Activated CD4-positive, alpha-beta T cell treated with anti-CD3 and anti-CD28 coated beads for 4 hours (primary cell): ENCODE data around the gene BTN1A1.
"Not testable (repeated sequence)": the region's sequence is repeated elsewhere in the genome, so short reads cannot be mapped to it uniquely, and the experiment has no call there.

Experiments used
- DNase-seq, 2 donors: peaks; one replicate each; pipeline ENCODE4 v3.0.0-alpha.2; 2020

The BTN1A1 gene, protein sequence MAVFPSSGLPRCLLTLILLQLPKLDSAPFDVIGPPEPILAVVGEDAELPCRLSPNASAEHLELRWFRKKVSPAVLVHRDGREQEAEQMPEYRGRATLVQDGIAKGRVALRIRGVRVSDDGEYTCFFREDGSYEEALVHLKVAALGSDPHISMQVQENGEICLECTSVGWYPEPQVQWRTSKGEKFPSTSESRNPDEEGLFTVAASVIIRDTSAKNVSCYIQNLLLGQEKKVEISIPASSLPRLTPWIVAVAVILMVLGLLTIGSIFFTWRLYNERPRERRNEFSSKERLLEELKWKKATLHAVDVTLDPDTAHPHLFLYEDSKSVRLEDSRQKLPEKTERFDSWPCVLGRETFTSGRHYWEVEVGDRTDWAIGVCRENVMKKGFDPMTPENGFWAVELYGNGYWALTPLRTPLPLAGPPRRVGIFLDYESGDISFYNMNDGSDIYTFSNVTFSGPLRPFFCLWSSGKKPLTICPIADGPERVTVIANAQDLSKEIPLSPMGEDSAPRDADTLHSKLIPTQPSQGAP

DNA sequence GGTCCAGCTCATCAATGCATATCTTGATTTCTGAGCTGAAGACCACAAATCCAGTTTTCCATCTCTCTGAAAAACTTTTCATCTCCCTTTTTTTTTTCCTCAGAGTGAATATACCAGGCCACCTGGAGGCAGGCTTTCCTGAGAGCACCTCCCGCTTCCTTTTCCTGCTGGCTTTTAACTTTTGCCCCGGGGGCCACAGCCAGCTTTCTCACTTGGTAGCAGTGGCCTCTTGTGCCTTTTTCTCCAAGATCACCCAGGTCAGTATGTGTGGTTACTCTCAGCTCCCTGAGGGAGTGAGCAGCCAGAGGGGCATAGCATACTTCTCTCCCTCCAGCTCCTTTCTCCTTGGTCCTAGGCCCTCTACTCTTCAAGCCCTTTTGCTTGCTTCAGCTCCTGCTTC, at the start of gene BTN1A1:
Gene BTN1A1 (plus strand): TSS at position 202 of the 400 bp plus-strand sequence. CDS start 984 bp downstream, outside the sequence.
- no peak for DNase-seq

DNA sequence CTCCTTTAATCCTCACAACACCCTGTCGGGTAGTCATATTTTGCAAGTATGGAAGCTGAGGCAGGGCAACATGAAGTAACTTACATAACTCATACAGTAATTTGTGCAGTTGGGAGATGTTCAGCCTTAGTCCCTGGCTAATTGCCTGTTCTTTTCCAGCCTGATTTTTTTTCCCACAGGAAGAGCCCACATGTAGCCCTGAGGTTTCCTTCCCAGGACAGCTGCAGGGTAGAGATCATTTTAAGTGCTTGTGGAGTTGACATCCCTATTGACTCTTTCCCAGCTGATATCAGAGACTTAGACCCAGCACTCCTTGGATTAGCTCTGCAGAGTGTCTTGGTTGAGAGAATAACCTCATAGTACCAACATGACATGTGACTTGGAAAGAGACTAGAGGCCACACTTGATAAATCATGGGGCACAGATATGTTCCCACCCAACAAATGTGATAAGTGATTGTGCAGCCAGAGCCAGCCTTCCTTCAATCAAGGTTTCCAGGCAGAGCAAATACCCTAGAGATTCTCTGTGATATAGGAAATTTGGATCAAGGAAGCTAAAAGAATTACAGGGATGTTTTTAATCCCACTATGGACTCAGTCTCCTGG, 47.4 kb upstream of the BTN1A1 start:
- DNase-seq, result no peak

DNA sequence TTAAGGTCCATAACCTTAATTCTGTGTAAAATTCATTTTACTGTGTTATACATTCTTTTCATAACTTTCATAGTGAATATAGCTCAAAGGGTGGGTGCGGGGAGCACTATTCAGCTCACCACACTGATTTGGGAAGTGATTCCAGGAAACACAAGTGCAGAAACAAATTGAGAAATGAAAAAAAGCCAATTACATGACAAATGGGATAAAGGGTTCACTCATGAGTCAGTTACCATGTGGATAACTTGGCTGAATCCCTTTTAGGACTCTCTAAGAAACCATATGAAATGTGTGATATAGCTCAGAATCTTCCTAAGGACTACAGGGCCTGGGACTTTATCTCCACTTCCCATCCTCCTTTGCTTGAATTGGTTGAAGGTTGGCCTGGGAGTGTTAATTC, 45.5 kb upstream of the BTN1A1 start:
- no peak for DNase-seq

DNA sequence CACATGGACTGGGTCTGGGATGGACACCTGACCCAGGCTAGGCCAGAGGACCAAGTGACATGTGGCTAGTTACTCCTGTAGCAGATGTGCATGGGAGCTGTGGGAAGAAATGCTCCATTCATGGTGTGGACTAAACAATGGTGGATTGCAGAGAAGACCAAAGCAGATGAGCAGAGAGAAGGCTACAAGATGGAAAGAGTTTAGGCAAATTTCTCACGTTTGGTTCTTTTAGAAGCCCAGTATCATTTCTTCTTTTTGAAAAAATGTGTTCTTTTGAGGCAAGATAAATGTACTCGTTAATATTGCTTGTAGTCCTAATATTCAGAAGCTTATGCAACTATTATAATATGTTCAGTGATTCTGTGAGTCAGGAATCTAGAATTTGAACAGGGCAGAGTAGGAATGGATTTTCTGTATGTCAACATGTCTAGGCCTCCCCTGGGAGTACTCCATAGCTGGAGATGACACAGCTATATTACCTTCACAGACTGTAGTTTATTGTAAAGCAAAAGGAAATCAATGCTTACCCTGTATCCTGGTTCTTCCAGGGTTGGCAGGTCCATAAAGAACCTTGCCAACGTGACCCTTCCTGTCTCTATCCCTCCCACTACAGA, 44.6 kb upstream of the BTN1A1 start:
- no peak for DNase-seq

DNA sequence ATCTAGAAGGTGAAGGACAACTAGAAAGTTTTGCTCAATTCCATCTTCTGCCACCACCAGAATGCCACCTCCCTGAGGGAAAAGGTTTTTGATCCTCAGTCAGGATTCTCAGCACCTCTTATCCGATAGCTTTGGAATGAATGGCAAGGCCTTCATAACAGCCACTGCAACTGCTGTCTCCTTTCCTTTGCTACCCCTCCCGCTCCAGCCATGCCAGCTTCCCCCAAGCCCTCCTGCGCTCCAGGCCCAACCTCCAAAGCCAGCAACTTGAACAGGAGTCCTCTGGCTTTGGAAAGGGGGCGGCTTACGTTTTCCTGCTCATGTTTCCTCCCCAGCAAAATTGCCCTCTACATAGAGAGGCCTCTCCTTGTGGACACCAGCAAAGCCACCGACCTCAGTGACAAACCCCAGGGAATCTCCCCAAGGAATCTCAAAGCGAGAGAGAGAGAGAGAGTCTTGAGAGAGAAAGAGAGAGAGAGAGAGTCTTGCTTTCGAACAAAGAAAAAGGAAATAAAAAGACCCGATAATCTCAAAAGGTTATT, 42.8 kb upstream of the BTN1A1 start:
- DNase-seq, result no peak

DNA sequence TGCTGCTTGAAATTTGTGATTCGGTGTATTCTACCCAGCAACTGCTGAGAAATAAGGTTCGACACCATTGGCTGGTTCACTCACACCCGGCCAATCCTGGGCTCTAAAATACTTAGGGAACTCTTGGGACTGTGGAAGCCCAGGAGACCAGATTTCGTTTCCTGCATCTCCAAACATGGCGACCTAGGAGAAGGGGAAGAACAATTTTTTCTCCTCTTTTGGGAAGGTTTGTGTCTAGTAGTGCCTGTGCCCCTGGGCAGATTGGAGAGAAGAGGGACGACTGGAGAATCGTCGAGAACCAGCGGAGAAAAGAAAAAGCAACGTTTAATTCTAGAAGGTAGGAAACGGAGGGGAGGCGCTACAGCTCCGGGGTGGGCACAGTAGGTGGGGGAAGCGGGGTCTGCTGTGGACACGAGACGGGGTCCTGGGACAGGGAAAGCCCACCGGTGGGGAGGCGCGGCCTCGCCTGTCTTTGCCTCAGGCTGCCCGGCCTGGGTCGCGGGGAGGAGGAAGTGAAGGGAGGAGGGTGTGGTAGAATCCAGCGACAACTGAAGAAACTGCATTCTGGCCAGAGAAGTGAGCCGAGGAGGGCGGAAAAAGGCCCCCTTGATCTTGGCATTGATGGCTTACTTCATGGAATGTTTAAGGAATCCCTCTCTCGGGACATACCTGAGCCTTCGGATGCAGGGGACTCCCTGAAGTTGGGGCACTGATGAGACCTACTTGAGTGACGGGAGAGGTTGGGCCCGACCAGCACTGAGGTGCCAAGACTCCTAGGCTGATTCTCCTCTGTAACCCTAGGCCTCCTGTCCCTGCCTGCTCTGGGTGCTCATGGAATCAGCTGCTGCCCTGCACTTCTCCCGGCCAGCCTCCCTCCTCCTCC, 42.1 kb upstream of the BTN1A1 start, which contains the start of gene BTN2A1:
Gene BTN2A1 (plus strand): TSS at position 150 of the 883 bp plus-strand sequence. CDS start 682 bp downstream, at position 832.
- DNase-seq, result peak; percentile 62 to 64

DNA sequence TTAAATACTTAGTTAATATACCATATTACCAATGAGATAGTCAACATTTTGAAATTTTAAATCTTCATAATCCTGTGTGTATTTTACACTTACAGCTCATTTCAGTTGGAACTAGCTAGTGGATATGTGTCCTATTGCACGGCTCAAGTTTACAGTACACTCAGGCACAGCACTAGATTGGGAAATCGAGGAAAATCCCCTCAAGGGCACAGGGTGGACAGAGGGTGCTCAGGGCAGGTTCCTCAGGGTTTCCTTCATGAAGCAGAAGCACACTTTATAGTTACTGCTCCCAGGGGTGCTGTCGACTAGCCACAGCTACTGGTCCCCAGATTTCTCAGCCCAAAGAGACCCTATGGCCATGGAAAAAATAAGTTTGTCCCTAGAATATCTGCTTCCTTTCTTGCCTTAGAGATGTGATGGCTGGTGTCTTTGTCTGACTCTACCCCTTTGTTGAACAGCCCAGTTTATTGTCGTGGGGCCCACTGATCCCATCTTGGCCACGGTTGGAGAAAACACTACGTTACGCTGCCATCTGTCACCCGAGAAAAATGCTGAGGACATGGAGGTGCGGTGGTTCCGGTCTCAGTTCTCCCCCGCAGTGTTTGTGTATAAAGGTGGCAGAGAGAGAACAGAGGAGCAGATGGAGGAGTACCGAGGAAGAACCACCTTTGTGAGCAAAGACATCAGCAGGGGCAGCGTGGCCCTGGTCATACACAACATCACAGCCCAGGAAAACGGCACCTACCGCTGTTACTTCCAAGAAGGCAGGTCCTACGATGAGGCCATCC, 40.9 kb upstream of the BTN1A1 start:
- no peak for DNase-seq

DNA sequence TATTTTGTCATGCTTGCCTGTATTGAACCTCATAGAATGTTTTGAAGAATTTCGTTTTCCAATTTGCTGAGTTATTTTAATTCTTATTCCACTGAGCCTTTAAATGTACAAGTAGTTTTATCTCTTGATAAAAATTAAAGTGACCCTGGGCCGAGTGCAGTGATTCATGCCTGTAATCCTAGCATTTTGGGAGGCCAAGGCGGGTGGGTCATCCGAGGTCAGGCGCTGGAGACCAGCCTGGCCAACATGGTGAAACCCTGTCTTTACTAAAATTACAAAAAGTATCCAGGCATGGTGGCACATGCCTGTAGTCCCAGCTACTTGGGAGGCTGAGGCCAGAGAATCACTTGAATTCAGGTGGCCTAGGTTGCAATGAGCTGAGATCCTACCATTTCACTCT, 38.8 kb upstream of the BTN1A1 start:
- not testable (repeated sequence) for DNase-seq

DNA sequence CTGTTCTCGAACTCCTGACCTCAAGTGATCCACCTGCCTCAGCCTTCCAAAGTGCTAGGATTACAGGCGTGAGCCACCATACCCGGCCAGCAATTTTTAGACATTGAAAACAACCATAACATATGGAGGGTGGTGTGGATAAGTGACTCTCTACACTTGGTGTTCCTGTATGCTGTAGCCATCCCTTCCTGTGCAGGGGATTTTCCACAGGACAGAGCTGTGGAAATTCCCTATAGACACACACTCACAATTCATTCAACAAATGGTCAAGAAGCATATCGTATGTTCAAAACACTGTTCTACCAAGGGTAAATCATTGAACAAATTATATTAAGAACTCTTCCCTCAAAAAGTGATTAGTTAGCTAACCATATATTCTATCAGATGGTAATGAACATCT, 36.1 kb upstream of the BTN1A1 start:
- no peak for DNase-seq

DNA sequence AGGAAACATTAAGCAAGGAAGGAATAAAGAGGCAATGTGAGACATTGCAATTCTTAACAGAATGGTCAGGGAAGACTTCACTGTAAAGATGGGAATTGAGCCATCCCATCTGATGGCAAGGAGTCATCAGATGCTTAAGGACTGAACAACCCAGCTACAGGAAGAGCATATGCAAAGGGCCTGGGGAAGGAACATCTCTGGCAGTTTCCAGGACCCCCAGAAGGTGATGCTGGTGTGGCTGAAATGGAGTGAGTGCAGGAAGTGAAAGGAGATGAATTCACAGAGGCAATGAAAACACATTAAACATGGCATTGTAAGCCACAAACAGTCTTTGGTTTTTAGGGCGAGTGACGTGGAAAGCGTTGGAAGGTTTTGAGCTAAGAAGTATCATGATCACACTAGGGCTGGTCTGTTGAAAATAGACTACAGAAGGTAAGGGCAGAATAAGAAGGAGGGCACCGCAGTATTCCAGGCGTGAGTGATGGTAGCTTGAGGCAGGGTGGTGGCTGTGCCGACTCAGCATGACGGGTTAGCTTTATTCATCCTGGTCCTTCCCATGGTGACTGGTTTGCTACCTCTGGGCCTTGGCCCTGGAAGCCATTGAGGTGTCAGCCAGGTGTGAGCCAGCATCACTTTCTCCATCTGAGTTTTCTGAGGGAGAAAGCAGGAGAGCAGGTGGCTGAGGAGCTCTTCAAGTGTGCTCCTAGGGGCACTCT, 35.5 kb upstream of the BTN1A1 start:
- DNase-seq, result no peak

DNA sequence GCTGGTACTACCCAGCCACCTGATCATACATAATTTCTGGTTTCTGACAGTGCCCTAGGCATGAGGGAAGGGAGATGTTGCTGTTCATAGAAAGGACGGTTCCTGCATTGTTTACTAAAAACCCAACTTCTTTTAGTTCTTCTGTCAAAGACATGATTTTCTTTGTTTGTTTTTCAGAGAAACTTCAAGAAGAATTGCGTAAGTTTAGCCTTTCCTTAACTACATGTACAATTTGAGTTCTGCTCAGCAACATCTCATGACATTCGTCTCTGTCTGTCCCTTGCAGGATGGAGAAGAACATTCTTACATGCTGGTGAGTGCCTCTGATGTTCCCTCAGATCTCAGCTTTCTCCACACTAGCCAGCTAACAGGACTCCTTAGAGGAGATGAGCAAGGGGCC, 34.3 kb upstream of the BTN1A1 start:
- no peak for DNase-seq

DNA sequence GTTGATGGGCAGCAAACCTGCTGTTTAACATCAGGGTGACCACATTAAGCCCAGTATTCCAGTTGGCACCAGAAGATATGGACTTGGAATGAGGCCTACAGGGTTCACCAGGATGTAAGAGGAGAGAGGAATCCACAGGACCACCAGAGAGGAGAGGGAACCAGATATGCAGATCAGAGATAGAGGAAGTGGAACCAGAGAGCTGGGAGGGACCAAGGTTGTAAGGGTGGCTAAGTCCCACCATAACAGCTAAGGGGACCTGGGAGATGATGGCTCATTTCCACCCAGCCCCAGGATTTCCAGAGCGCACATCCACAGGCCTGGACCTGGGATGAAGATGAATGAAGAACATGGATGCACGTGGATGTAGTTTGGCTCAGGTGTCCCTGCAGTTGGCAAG, 31.3 kb upstream of the BTN1A1 start:
- DNase-seq, result no peak

DNA sequence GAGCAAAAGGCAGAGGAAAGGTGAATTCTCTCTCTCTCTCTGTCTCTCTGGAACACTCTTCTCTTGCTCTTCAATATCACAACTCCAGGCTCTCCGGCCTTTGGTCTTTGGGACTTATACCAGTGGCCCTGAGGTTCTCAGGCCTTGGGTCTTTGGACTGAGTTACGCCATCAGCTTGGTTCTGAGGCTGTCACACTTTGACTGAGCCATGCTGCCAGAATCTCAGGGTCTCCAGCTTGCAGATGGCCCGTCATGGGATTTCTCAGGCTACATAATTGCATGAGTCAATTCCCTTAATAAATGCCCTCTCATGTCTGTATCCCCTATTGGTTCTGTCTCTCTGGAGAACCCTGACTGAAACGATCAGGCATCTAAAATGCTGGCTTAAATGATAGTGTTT, 29.5 kb upstream of the BTN1A1 start:
- no peak for DNase-seq

DNA sequence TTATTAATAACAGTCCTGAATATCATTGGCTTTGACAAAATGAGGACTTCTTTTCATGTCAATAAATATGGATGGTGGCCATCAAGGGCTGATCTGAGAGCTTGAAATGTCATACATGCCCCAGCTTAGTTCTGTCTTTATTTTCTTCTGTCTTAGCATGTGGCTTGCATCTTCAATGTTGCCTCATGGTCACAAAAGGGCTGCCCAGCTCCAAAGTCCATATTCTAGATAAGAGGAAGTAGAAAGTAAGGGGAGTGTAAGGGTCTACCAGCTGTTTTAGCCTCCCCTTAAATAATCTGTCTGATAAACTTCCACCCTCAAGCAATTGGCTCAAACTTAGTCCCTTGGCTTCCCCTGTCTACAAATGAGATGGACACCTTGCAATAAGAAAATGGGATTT, 28.1 kb upstream of the BTN1A1 start:
- no peak for DNase-seq

DNA sequence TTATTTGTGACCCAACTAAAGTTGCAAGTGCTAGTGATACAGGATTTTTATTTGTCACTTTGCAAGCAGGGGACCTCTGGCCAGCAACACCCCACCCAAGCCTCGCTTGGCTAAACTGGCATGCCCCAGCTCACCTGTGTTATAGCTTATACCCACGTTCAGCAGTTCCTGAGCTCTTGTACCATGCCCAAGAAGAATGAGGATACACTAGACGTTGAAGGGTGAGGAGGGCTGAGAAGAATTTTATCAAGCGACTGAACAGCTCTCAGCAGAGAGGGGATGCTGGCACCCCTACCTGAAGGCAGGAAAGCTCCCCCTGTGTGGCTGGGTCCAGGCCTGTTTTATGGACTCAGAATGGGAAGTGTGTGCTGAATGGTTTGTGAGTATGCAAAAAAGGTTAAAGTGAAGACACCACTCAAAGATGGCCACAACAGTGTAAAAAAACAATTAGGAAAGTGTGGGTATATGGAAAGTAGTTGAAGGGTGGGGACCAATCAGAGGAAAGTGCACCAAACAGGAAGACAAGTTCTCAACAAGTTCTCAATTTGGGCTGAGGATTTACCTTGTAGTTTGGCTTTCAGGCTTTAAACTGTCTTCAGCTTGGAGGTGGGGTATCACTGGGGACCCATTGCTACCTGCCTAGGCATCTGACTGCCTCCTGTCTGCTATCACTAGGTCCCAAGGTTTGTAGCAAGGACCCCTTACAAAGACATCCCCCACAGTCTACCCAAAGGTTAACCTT, 27.4 kb upstream of the BTN1A1 start:
- DNase-seq, result no peak

DNA sequence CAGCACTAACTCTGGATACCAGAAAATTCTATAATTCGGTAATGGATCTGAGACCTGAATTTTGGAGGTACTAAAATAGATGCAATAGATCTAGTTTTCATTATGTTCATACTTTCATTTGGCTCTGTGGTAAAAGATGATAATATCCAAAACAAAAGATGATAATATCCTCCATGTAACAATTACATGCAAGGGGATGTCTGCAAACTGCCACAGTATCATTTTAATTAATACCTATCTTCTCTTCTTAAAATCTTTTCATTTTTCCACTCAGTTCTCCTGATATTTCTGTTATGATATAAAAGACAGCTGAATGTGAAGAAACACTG, 26.7 kb upstream of the BTN1A1 start:
- no peak for DNase-seq

DNA sequence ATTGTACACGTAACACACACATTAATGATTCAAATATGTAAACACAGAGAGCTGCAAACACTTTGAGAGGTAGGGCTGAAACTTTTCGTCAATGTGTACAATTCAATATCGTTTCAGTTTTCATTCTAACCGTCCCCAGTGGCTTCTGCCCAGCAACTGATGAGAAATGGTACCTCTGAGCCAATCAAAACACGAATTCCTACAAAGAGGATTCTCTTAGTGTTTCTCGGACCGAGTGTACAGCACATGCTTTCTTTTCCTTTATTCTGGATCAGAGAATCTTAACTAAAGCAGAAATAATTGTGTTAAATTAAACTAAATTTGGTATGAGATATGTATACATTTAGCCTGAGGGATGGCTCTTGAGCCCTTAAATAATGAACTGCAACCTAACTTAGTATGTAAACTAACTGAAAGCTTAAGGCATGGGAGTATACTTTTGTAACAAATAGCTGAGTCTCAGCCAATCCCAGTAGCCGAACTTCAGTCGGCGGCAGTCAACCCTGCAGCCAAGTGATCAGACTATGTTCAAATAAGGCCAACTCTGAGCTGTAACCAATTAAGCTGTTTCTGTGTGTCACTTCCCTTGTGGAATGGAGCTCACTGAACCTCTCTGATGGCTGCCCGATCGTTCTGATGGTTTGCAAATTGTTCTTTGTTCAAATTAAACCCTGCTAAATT, 26.2 kb upstream of the BTN1A1 start:
- DNase-seq, result peak; percentile 73 to 83

DNA sequence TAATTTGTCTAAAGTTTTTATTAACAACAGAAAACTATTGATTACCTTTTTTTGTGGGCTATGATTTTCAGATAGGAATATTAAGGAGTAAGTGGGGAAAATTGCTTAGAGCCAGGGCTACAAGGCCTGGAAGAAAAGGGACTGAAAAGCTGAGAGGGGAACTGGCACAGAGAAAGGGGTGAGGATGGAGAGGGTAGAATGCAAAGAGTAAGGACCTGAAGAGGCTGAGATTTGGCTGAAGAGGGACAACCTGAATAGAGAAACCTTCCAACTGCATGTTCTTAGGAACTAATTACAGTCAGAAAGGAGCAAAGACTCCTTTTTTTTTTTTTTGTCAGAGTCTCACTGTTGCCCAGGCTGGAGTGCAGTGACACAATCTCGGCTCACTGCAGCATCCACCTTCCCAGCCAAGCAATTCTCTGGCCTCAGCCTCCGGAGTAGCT, 25.6 kb upstream of the BTN1A1 start:
- no peak for DNase-seq
